H1 (cell line): Measurements from ENCODE around the gene NUDT1. TPM values are rescaled to one million over a fixed set of nuclear protein-coding genes. Genes with fewer than 3 reads are reported as not detected.

ENCODE experiments used
- CTCF ChIA-PET: fragments of 300-600 bp; sonication (Branson Sonifier 250); formaldehyde crosslinking; loops from one replicate; lab custom pipeline; 2021; ENCODE audit not compliant: partially characterized antibody; lab: Charles Lee
- POLR2A ChIA-PET: fragments of 300-600 bp; sonication (Branson Sonifier 250); formaldehyde crosslinking; loops from one replicate; lab custom pipeline; 2021; ENCODE audit warnings: inconsistent platforms; ENCODE audit not compliant: partially characterized antibody; lab: Charles Lee
- DNase-seq, 2 experiments: peaks; one replicate each; pipeline versions ENCODE4 v3.0.0 to v3.0.0-alpha.2; 2010 to 2022; ENCODE audit warnings: low spot score in 2 of 2, low read depth in 1 of 2, mixed read lengths in 1 of 2
- FAIRE-seq: peaks from 2 replicates; lab custom pipeline; 2011; peaks lifted over from hg19 to GRCh38; lab: Jason Lieb, UNC
- H2AFZ ChIP-seq: 2 replicates; pipeline ENCODE4 v1.8.1; 2012; ENCODE audit warnings: low read length, inconsistent platforms
- H2AK5ac ChIP-seq: 2 replicates; pipeline ENCODE4 v1.6.1; 2013; ENCODE audit warnings: low read depth, low read length
- H2BK120ac ChIP-seq: replicated peaks from 2 replicates; pipeline ENCODE3; 2013; ENCODE audit warnings: low read depth, low read length, inconsistent platforms
- H2BK12ac ChIP-seq: 2 replicates; pipeline ENCODE4 v1.6.1; 2013; ENCODE audit warnings: low read depth, low read length
- H2BK15ac ChIP-seq: 2 replicates; pipeline ENCODE4 v1.6.1; 2013; ENCODE audit warnings: low read length
- H2BK20ac ChIP-seq: 2 replicates; pipeline ENCODE4 v1.6.1; 2013; ENCODE audit warnings: low read length
- H2BK5ac ChIP-seq: 2 replicates; pipeline ENCODE4 v1.6.1; 2013; ENCODE audit warnings: low read depth, low read length
- H3K14ac ChIP-seq: 2 replicates; pipeline ENCODE4 v1.6.1; 2013; ENCODE audit warnings: inconsistent platforms; ENCODE audit not compliant: insufficient read length
- H3K18ac ChIP-seq: 2 replicates; pipeline ENCODE4 v1.6.1; 2013; ENCODE audit warnings: low read length; ENCODE audit errors: extremely low read depth
- H3K23ac ChIP-seq: 2 replicates; pipeline ENCODE4 v1.6.1; 2013; ENCODE audit warnings: inconsistent platforms; ENCODE audit not compliant: insufficient read length
- H3K23me2 ChIP-seq: 2 replicates; pipeline ENCODE4 v1.6.1; 2013; ENCODE audit warnings: low read depth, low read length
- H3K27ac ChIP-seq: 2 replicates; pipeline ENCODE4 v1.6.1; 2011; ENCODE audit warnings: low read depth, low read length, inconsistent platforms
- H3K27me3 ChIP-seq, 4 experiments: replicated peaks in 1 of 4; 1 replicate in 1 of 4; 2 replicates in 3 of 4; pipeline versions ENCODE4 v1.6.1 to v1.8.1; 2011 to 2013; ENCODE audit warnings: low read length in 3 of 4, mild to moderate bottlenecking in 3 of 4, inconsistent platforms in 2 of 4, mixed read lengths in 2 of 4, moderate library complexity in 1 of 4; ENCODE audit not compliant: control insufficient read depth in 3 of 4, insufficient read depth in 3 of 4; ENCODE audit errors: extremely low read depth in 1 of 4
- H3K36me3 ChIP-seq, 4 experiments: 2 replicates each; pipeline versions ENCODE4 v1.6.1 to v1.8.1; 2011 to 2013; ENCODE audit warnings: mild to moderate bottlenecking in 4 of 4, low read length in 3 of 4, moderate library complexity in 2 of 4, control low read depth in 1 of 4, inconsistent platforms in 1 of 4; ENCODE audit not compliant: insufficient read depth in 4 of 4, control insufficient read depth in 2 of 4
- H3K4ac ChIP-seq: replicated peaks from 2 replicates; pipeline ENCODE3; 2013; ENCODE audit warnings: low read length, low read depth, mixed read lengths, inconsistent platforms; ENCODE audit not compliant: insufficient read length
- H3K4me1 ChIP-seq, 4 experiments: replicated peaks in 1 of 4; 1 replicate in 1 of 4; 2 replicates in 3 of 4; pipeline versions ENCODE4 v1.6.1 to v1.8.1; 2011 to 2013; ENCODE audit warnings: low read length in 3 of 4, inconsistent platforms in 2 of 4, mixed read lengths in 1 of 4; ENCODE audit not compliant: insufficient read depth in 4 of 4, control insufficient read depth in 3 of 4
- H3K4me2 ChIP-seq, 2 experiments: 2 replicates each; pipeline versions ENCODE4 v1.6.1 to v1.8.1; 2011 to 2013; ENCODE audit warnings: low read depth in 2 of 2, low read length in 2 of 2, control low read depth in 1 of 2, inconsistent platforms in 1 of 2, mild to moderate bottlenecking in 1 of 2; ENCODE audit not compliant: insufficient read depth in 1 of 2
- H3K4me3 ChIP-seq, 4 experiments: fragments of 200-600, 300-600 bp in 1 of 4; sonication (generic), shearing (Covaris generic), sonication (Bioruptor Twin) in 1 of 4; 2 replicates each; pipeline versions ENCODE4 v1.5.1 to v1.8.1; 2011 to 2016; ENCODE audit warnings: low read length in 4 of 4, low read depth in 3 of 4, control low read depth in 2 of 4, inconsistent platforms in 2 of 4, mild to moderate bottlenecking in 2 of 4, mixed read lengths in 1 of 4, moderate library complexity in 1 of 4; ENCODE audit not compliant: insufficient read depth in 2 of 4; ENCODE audit errors: extremely low read depth in 1 of 4
- H3K56ac ChIP-seq: replicated peaks from 2 replicates; pipeline ENCODE3; 2013; ENCODE audit warnings: low read depth, mild to moderate bottlenecking, mixed read lengths, low read length, inconsistent platforms; ENCODE audit not compliant: insufficient read length
- H3K79me1 ChIP-seq: 2 replicates; pipeline ENCODE4 v1.6.1; 2013; ENCODE audit warnings: low read depth, low read length, control low read depth
- H3K79me2 ChIP-seq, 2 experiments: 2 replicates each; pipeline versions ENCODE4 v1.6.1 to v1.8.1; 2012 to 2013; ENCODE audit warnings: low read length in 2 of 2, mild to moderate bottlenecking in 2 of 2, inconsistent platforms in 1 of 2; ENCODE audit not compliant: insufficient read depth in 2 of 2, control insufficient read depth in 1 of 2
- H3K9ac ChIP-seq, 4 experiments: replicated peaks in 1 of 4; 1 replicate in 1 of 4; 2 replicates in 3 of 4; pipeline versions ENCODE4 v1.6.1 to v1.8.1; 2011 to 2013; ENCODE audit warnings: low read depth in 3 of 4, low read length in 3 of 4, control low read depth in 2 of 4, mild to moderate bottlenecking in 2 of 4, moderate library complexity in 2 of 4, inconsistent platforms in 1 of 4; ENCODE audit errors: extremely low read depth in 1 of 4
- H3K9me3 ChIP-seq, 2 experiments: 2 replicates each; pipeline versions ENCODE4 v1.6.1 to v1.8.1; 2012 to 2013; ENCODE audit warnings: mild to moderate bottlenecking in 2 of 2, moderate library complexity in 2 of 2, control low read depth in 1 of 2, inconsistent platforms in 1 of 2, low read depth in 1 of 2, low read length in 1 of 2, mixed read lengths in 1 of 2; ENCODE audit not compliant: insufficient read depth in 2 of 2
- H4K20me1 ChIP-seq, 2 experiments: replicated peaks in 1 of 2; 2 replicates each; pipeline versions ENCODE3 to v1.8.1; 2011 to 2013; ENCODE audit warnings: inconsistent platforms in 2 of 2, low read length in 2 of 2, mild to moderate bottlenecking in 1 of 2; ENCODE audit not compliant: insufficient read depth in 2 of 2, control insufficient read depth in 1 of 2
- H4K5ac ChIP-seq: 2 replicates; pipeline ENCODE4 v1.6.1; 2013; ENCODE audit warnings: low read length, low read depth, mixed read lengths, inconsistent platforms; ENCODE audit not compliant: insufficient read length
- H4K8ac ChIP-seq: 2 replicates; pipeline ENCODE4 v1.8.0; 2013; ENCODE audit warnings: mild to moderate bottlenecking, moderate library complexity, low read length, inconsistent platforms; ENCODE audit not compliant: insufficient read depth; ENCODE audit errors: extremely low read depth
- H4K91ac ChIP-seq: replicated peaks from 2 replicates; pipeline ENCODE3; 2013; ENCODE audit warnings: low read length, mixed read lengths, inconsistent platforms; ENCODE audit not compliant: insufficient read length
- CBX5 ChIP-seq: fragments of 300-800, 300-1000 bp; sonication (generic); IDR thresholded peaks from 2 replicates; pipeline ENCODE4 v1.7.1; 2016; ENCODE audit warnings: antibody characterized with exemption, low read length, low read depth
- CTBP2 ChIP-seq: IDR thresholded peaks from 2 replicates; pipeline ENCODE4 v1.7.0; 2011; ENCODE audit warnings: borderline replicate concordance, mild to moderate bottlenecking, moderate library complexity, mixed read lengths, low read length; ENCODE audit not compliant: insufficient read depth, insufficient read length
- EGR1 ChIP-seq: IDR thresholded peaks from 2 replicates; pipeline ENCODE4 v1.6.1; 2011; ENCODE audit warnings: low read depth, low read length, borderline replicate concordance
- EP300 ChIP-seq, 2 experiments: IDR thresholded peaks; 1 replicate in 1 of 2; 2 replicates in 1 of 2; pipeline ENCODE4 v1.6.1; 2011 to 2012; ENCODE audit warnings: low read depth in 2 of 2, low read length in 2 of 2, mild to moderate bottlenecking in 2 of 2, borderline replicate concordance in 1 of 2, inconsistent platforms in 1 of 2, moderate library complexity in 1 of 2
- KDM1A ChIP-seq: fragments of 200-600, 300-600 bp; sonication (generic); IDR thresholded peaks from 2 replicates; pipeline ENCODE4 v1.7.1; 2016; ENCODE audit warnings: mild to moderate bottlenecking, low read length, borderline replicate concordance
- KDM4A ChIP-seq: IDR thresholded peaks from one replicate; pipeline ENCODE4 v1.7.1; 2012; ENCODE audit warnings: low read depth, mild to moderate bottlenecking, moderate library complexity, low read length, inconsistent platforms; ENCODE audit not compliant: severe bottlenecking
- KDM5A ChIP-seq: fragments of 200-600 bp; IDR thresholded peaks from 2 replicates; pipeline ENCODE4 v1.7.1; 2012; ENCODE audit warnings: mild to moderate bottlenecking, low read length, inconsistent platforms, mixed read lengths
- POLR2A ChIP-seq, 2 experiments: IDR thresholded peaks; 1 replicate in 1 of 2; 2 replicates in 1 of 2; pipeline ENCODE4 v1.6.1; 2011; ENCODE audit warnings: low read depth in 2 of 2, low read length in 2 of 2, mild to moderate bottlenecking in 2 of 2; ENCODE audit errors: control extremely low read depth in 1 of 2
- RXRA ChIP-seq: IDR thresholded peaks from 2 replicates; pipeline ENCODE4 v1.6.1; 2011; ENCODE audit warnings: low read depth, mild to moderate bottlenecking, low read length, moderate library complexity; ENCODE audit not compliant: insufficient read depth
- SP4 ChIP-seq: IDR thresholded peaks from 2 replicates; pipeline ENCODE4 v1.6.1; 2012; ENCODE audit warnings: low read length, inconsistent platforms
- TAF7 ChIP-seq: optimal IDR thresholded peaks from 2 replicates; pipeline ENCODE3; 2011; ENCODE audit warnings: low read depth, mild to moderate bottlenecking, inconsistent platforms, low read length, moderate library complexity, borderline replicate concordance
- ZNF274 ChIP-seq: IDR thresholded peaks from 2 replicates; pipeline ENCODE4 v1.7.0; 2012; ENCODE audit warnings: low read length, borderline replicate concordance; ENCODE audit errors: extremely low read depth
- WGBS, 2 experiments: shearing (Covaris generic) in 1 of 2; methylation state at CpG; one replicate each; pipeline versions ENCODE4 v1.1.6 to v1.1.7; 2013 to 2015; ENCODE audit warnings: low lambda C conversion rate in 2 of 2, mixed read lengths in 2 of 2, inconsistent platforms in 1 of 2, low coverage in 1 of 2, missing lambda C conversion rate in 1 of 2; ENCODE audit not compliant: insufficient replicate concordance in 2 of 2, insufficient coverage in 1 of 2, insufficient read length in 1 of 2; ENCODE audit errors: extremely low coverage in 1 of 2, missing lambda C conversion rate in 1 of 2; 5-methylcytosine and 5-hydroxymethylcytosine counted together
- polyA plus RNA-seq, 7 experiments: library from polyadenylated mRNA; depleted of rRNA in 3 of 7; stranded (reverse) in 5 of 7; unstranded in 2 of 7; fragments of >200 nt in 5 of 7; fragments of 200-250 nt in 2 of 7; gene quantifications; 1 replicate in 5 of 7; 2 replicates in 1 of 7; 4 replicates in 1 of 7; pipeline versions ENCODE4 v1.2.1 to v1.2.3, GENCODE V29; 2011 to 2013; ENCODE audit warnings: missing spikeins in 2 of 7, mixed read lengths in 2 of 7
- total RNA-seq: library from RNA; stranded (reverse); fragmentation: NEBNext Ultra II Directional; extraction: Animal tissue kit (Norgen Biotek cat#: 25700); gene quantifications from 2 replicates; pipeline ENCODE4 v1.2.1, GENCODE V29; 2021
- TF ChIP-seq, protein P1 (sequence below): IDR thresholded peaks from 2 replicates; pipeline ENCODE4 v1.6.1; 2011; ENCODE audit warnings: low read length, improper control_type of control experiment

NUDT1 gene
- total and polyA plus RNA-seq, 2 of the 8 experiments (the other 6 are each of a cell fraction or from before 2014, with no cell fraction given): 76.1 to 89.5 TPM

DNA sequence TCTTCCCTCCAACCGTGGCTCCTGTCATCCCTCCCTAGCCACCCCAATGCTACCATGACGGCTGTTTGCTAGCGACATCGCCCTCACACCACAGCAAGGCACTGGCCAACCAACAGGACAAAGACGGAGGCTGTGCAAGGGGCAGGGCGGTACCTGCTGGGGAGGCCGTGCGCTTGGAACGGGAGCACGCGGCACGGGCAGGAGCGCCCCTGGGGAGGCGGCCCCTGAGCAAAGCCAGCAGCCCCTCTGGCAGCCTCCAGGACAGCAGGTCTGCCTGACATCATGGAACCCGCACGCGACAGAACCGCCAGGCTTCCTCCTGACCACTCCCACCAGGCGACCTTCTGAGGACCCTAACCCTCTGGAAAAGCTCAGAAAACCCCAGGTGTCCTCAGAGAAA is 22.0 kb upstream of the NUDT1 start:
- no peak for FAIRE-seq
- TF ChIP-seq CTBP2 (no peak), EP300 (IDR thresholded peaks at IDR 0.05; ENCODE audit: borderline replicate concordance in 1 of 2, low read depth in 2 of 2, low read length in 2 of 2) (no peak), KDM5A (no peak), KDM1A (no peak), TAF7 (no peak), POLR2A (IDR thresholded peaks at IDR 0.05; ENCODE audit: control extremely low read depth in 1 of 2, low read depth in 2 of 2, low read length in 2 of 2) (no peak), KDM4A (no peak), SP4 (no peak), RXRA (no peak), EGR1 (no peak), CBX5 (no peak), ZNF274 (no peak)
- TF ChIP-seq, protein P1, sequence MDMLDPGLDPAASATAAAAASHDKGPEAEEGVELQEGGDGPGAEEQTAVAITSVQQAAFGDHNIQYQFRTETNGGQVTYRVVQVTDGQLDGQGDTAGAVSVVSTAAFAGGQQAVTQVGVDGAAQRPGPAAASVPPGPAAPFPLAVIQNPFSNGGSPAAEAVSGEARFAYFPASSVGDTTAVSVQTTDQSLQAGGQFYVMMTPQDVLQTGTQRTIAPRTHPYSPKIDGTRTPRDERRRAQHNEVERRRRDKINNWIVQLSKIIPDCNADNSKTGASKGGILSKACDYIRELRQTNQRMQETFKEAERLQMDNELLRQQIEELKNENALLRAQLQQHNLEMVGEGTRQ: no peak

More for the DNA sequence above, 22.0 kb upstream of the NUDT1 start:
- peaks cover 15% of the 10 kb centered on the region for H3K79me1 ChIP-seq
- peaks cover 19 to 49% (median 38%) of the 10 kb centered on the region in 4 experiments; a peak in 7 of 8 replicates for H3K36me3 ChIP-seq
- no peak overlapping the region for H3K4me2 ChIP-seq
- no peak overlapping the region for H3K14ac ChIP-seq
- H2BK12ac ChIP-seq: no peak overlapping the region
- no peak overlapping the region for H3K23ac ChIP-seq
- no peaks in the 10 kb centered on the region for H3K27me3 ChIP-seq
- no peak overlapping the region for H3K4ac ChIP-seq
- H2BK5ac ChIP-seq: 0 out of 2 replicates have a peak overlapping the region, but pooled peaks have one; percentile 35
- H2AFZ ChIP-seq: no peak overlapping the region
- no peak overlapping the region for H2AK5ac ChIP-seq
- H3K23me2 ChIP-seq: no peaks in the 10 kb centered on the region
- H2BK120ac ChIP-seq: no peak overlapping the region
- no peak overlapping the region for H3K27ac ChIP-seq
- DNase-seq: no peak
- H3K4me1 ChIP-seq: no peaks in the 10 kb centered on the region
- ChIA-PET CTCF (interaction anchor here (0.6 kb wide), 1 partner anchor 490 kb away, joined by 3 read pairs; no protein-coding TSS in a partner anchor), POLR2A (interaction anchor here (4.1 kb wide), 1 partner anchor 135 kb away, joined by 11 read pairs; the partner anchor contains the start of gene EIF3B)
- WGBS, 2 experiments: 96% methylated on average over 19 of the region's 19 CpGs; no CpG with 5 or more reads in 1 of the 2 experiments
- no peak overlapping the region; a peak in 1 of 7 replicates for H3K9ac ChIP-seq
- no peak overlapping the region for H3K56ac ChIP-seq
- H3K4me3 ChIP-seq: no peak overlapping the region
- no peak overlapping the region for H3K18ac ChIP-seq
- H4K8ac ChIP-seq: no peak overlapping the region
- no peaks in the 10 kb centered on the region for H3K9me3 ChIP-seq
- H4K91ac ChIP-seq: no peak overlapping the region
- H4K5ac ChIP-seq: no peak overlapping the region
- peaks cover 7 to 23% of the 10 kb centered on the region in 2 experiments for H4K20me1 ChIP-seq
- H2BK15ac ChIP-seq: no peak overlapping the region
- H2BK20ac ChIP-seq: no peak overlapping the region
- peaks cover 0 to 10% of the 10 kb centered on the region in 2 experiments; a peak in 3 of 4 replicates for H3K79me2 ChIP-seq
